ENCODE data around the gene STPG3. TPM values are rescaled to one million over a fixed set of nuclear protein-coding genes. Genes with fewer than 3 reads are reported as not detected.

Gene STPG3
- total and polyA plus RNA-seq, 4 donors: not detected

GRCh38 chr9:137215196-137215986 is 35.7 kb upstream of the STPG3 start:
- DNase-seq (ENCODE audit: low spot score): no peak

GRCh38 chr9:137216188-137216965 is 34.7 kb upstream of the STPG3 start:
- no peak overlapping the region for H3K27ac ChIP-seq (ENCODE audit: low read depth in 1 of 2, low read length in 2 of 2)
- no peak overlapping the region for H3K9ac ChIP-seq (ENCODE audit: low read depth in 1 of 2, low read length in 2 of 2)
- no peak overlapping the region for H3K4me3 ChIP-seq (ENCODE audit: low read depth in 1 of 3, low read length in 3 of 3)
- no peaks in the 10 kb centered on the region for H3K27me3 ChIP-seq (ENCODE audit: control insufficient read depth in 4 of 4, insufficient read depth in 4 of 4, low read length in 3 of 4)
- peaks cover 0 to 5% (median under 1%) of the 10 kb centered on the region in 4 donors for H3K36me3 ChIP-seq (ENCODE audit: control insufficient read depth in 4 of 4, insufficient read depth in 3 of 4, low read depth in 1 of 4, low read length in 3 of 4)
- peaks cover 0 to 12% (median 5%) of the 10 kb centered on the region in 4 donors for H3K4me1 ChIP-seq (ENCODE audit: control insufficient read depth in 4 of 4, insufficient read depth in 4 of 4, low read length in 3 of 4)
- no peaks in the 10 kb centered on the region for H3K9me3 ChIP-seq (ENCODE audit: control insufficient read depth in 4 of 4, low read length in 3 of 4)
- 95% methylated on average over 30 of the region's 30 CpGs for WGBS
- no peak for DNase-seq (ENCODE audit: low spot score)
- TF ChIP-seq REST (IDR thresholded peaks at IDR 0.05): no peak
- TF ChIP-seq TAF1 (conservative IDR thresholded peaks at IDR 0.05): no peak
- no peak for TF ChIP-seq FOXA1 (IDR thresholded peaks at IDR 0.05)
- TF ChIP-seq EGR1 (IDR thresholded peaks at IDR 0.05; ENCODE audit: low read depth in 2 of 2): no peak
- TF ChIP-seq HNF4G (IDR thresholded peaks at IDR 0.05): no peak
- no peak for TF ChIP-seq ATF3 (IDR thresholded peaks at IDR 0.05)
- no peak for TF ChIP-seq HNF4A (conservative IDR thresholded peaks at IDR 0.05)
- no peak for TF ChIP-seq ZBTB33 (IDR thresholded peaks at IDR 0.05)
- no peak for TF ChIP-seq NR2F2 (IDR thresholded peaks at IDR 0.05)

More at GRCh38 chr9:137215196-137215986, 35.7 kb upstream of the STPG3 start:
- H3K36me3 ChIP-seq (ENCODE audit: control insufficient read depth in 4 of 4, insufficient read depth in 3 of 4, low read depth in 1 of 4, low read length in 3 of 4): peaks cover 0 to 5% (median under 1%) of the 10 kb centered on the region in 4 donors
- no peak overlapping the region for H3K4me3 ChIP-seq (ENCODE audit: low read depth in 1 of 3, low read length in 3 of 3)
- WGBS: 96% methylated on average over 22 of the region's 22 CpGs
- peaks cover 0 to 12% (median 4%) of the 10 kb centered on the region in 4 donors for H3K4me1 ChIP-seq (ENCODE audit: control insufficient read depth in 4 of 4, insufficient read depth in 4 of 4, low read length in 3 of 4)
- H3K27me3 ChIP-seq (ENCODE audit: control insufficient read depth in 4 of 4, insufficient read depth in 4 of 4, low read length in 3 of 4): no peaks in the 10 kb centered on the region
- no peak overlapping the region for H3K9ac ChIP-seq (ENCODE audit: low read depth in 1 of 2, low read length in 2 of 2)
- no peak overlapping the region for H3K27ac ChIP-seq (ENCODE audit: low read depth in 1 of 2, low read length in 2 of 2)
- no peaks in the 10 kb centered on the region for H3K9me3 ChIP-seq (ENCODE audit: control insufficient read depth in 4 of 4, low read length in 3 of 4)
- TF ChIP-seq RAD21 (IDR thresholded peaks at IDR 0.05): no peak
- TF ChIP-seq HNF4G (IDR thresholded peaks at IDR 0.05): no peak
- TF ChIP-seq CTCF (IDR thresholded peaks at IDR 0.05; ENCODE audit: low read depth, low read length, missing input control): no peak
- no peak for TF ChIP-seq NR2F2 (IDR thresholded peaks at IDR 0.05)
- no peak for TF ChIP-seq GABPA (IDR thresholded peaks at IDR 0.05 in 1 of 2, conservative IDR thresholded peaks at IDR 0.05 in 1 of 2)
- no peak for TF ChIP-seq RXRA (IDR thresholded peaks at IDR 0.05)
- no peak for TF ChIP-seq TAF1 (conservative IDR thresholded peaks at IDR 0.05)
- no peak for TF ChIP-seq JUND (IDR thresholded peaks at IDR 0.05)
- TF ChIP-seq YY1 (IDR thresholded peaks at IDR 0.05): no peak
- TF ChIP-seq HNF4A (conservative IDR thresholded peaks at IDR 0.05): no peak
- TF ChIP-seq FOXA1 (IDR thresholded peaks at IDR 0.05): no peak
- TF ChIP-seq EGR1 (IDR thresholded peaks at IDR 0.05; ENCODE audit: low read depth in 2 of 2): no peak
- TF ChIP-seq SP1 (IDR thresholded peaks at IDR 0.05): no peak
- no peak for TF ChIP-seq FOXA2 (IDR thresholded peaks at IDR 0.05)
- TF ChIP-seq ZBTB33 (IDR thresholded peaks at IDR 0.05): no peak

Data from liver (tissue), 9 donors.